ENCODE data around the gene SARDH. TPM values are rescaled to one million over a fixed set of nuclear protein-coding genes. Genes with fewer than 3 reads are reported as not detected.

The SARDH gene
- total RNA-seq, 1 donor from 2014 or later: 5.7 TPM

DNA sequence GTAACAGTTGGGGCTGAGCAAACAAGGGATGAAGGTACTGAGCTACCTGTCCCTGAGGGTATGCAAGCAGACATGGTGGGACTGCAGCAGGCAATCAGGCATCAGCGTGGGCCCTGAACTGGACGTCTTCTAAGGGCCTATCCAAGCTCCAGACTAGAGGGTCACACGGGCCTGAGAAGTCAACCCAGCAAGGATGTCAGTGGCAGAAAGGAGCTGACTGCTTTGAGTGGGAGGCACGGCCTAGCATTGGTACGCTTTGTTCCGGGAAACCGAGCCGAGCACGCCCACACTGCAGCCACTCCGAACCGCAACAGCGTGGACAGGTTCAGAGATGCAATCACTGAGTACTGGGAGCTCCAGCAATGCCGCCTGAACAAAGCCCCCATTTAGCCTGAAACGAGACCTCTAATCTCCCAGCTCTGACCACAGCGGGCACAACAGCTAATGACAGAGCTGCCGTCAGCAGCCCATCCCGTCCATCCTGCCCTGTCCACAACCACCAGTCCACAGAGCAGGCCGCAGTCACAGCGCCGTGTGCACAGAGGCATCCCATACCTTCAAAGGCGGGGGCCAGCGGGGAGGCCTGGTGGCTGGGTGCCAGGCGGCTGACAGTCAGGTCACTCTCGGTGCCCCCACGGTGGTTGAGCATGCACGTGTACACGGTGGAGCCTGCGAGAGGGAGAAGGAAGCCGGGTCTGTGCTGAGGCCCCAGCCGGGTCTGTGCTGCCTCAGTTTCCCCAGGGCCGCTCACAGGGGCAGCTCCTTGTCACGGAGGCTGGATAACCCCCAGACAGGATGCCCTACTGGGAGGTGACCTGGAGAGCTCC, 44.2 kb downstream of the SARDH start:
- Histone ChIP-seq H3K4me3 (ENCODE audit: low read length in 3 of 3) (no peak overlapping the region), H3K36me3 (ENCODE audit: control insufficient read depth in 3 of 3, insufficient read depth in 3 of 3, low read length in 3 of 3) (no peaks in the 10 kb centered on the region), H3K9ac (ENCODE audit: low read depth in 1 of 3, low read length in 3 of 3) (no peak overlapping the region), H3K4me1 (ENCODE audit: control insufficient read depth in 3 of 3, insufficient read depth in 3 of 3, low read length in 3 of 3) (no peaks in the 10 kb centered on the region), H3K27me3 (ENCODE audit: control insufficient read depth in 3 of 3, insufficient read depth in 3 of 3, low read length in 3 of 3) (peaks cover 0 to 22% (median 2%) of the 10 kb centered on the region in 3 donors), H3K9me3 (ENCODE audit: control insufficient read depth in 3 of 3, low read length in 3 of 3) (no peaks in the 10 kb centered on the region), H3K27ac (ENCODE audit: low read depth, low read length) (no peak overlapping the region)

- H3K9ac ChIP-seq (ENCODE audit: low read depth in 1 of 3, low read length in 3 of 3): no peak overlapping the region
- H3K4me3 ChIP-seq (ENCODE audit: low read length in 3 of 3): no peak overlapping the region
- peaks cover 0 to 22% (median 2%) of the 10 kb centered on the region in 3 donors for H3K27me3 ChIP-seq (ENCODE audit: control insufficient read depth in 3 of 3, insufficient read depth in 3 of 3, low read length in 3 of 3)
- no peaks in the 10 kb centered on the region for H3K9me3 ChIP-seq (ENCODE audit: control insufficient read depth in 3 of 3, low read length in 3 of 3)
- no peak overlapping the region for H3K27ac ChIP-seq (ENCODE audit: low read depth, low read length)
- no peaks in the 10 kb centered on the region for H3K4me1 ChIP-seq (ENCODE audit: control insufficient read depth in 3 of 3, insufficient read depth in 3 of 3, low read length in 3 of 3)
- no peaks in the 10 kb centered on the region for H3K36me3 ChIP-seq (ENCODE audit: control insufficient read depth in 3 of 3, insufficient read depth in 3 of 3, low read length in 3 of 3)
These were observed 45.0 kb downstream of the SARDH start for GRCh38 chr9:133693116-133693515.

- H3K27me3 ChIP-seq (ENCODE audit: control insufficient read depth in 3 of 3, insufficient read depth in 3 of 3, low read length in 3 of 3): peaks cover 0 to 22% (median 2%) of the 10 kb centered on the region in 3 donors
- H3K4me1 ChIP-seq (ENCODE audit: control insufficient read depth in 3 of 3, insufficient read depth in 3 of 3, low read length in 3 of 3): no peaks in the 10 kb centered on the region
- H3K36me3 ChIP-seq (ENCODE audit: control insufficient read depth in 3 of 3, insufficient read depth in 3 of 3, low read length in 3 of 3): no peaks in the 10 kb centered on the region
- H3K27ac ChIP-seq (ENCODE audit: low read depth, low read length): no peak overlapping the region
- no peaks in the 10 kb centered on the region for H3K9me3 ChIP-seq (ENCODE audit: control insufficient read depth in 3 of 3, low read length in 3 of 3)
- H3K4me3 ChIP-seq (ENCODE audit: low read length in 3 of 3): no peak overlapping the region
- H3K9ac ChIP-seq (ENCODE audit: low read depth in 1 of 3, low read length in 3 of 3): no peak overlapping the region
These were observed 45.7 kb downstream of the SARDH start for GRCh38 chr9:133692364-133692985.

GRCh38 chr9:133691626-133692363, 46.4 kb downstream of the SARDH start:
- H3K9me3 ChIP-seq (ENCODE audit: control insufficient read depth in 3 of 3, low read length in 3 of 3): no peaks in the 10 kb centered on the region
- no peak overlapping the region for H3K4me3 ChIP-seq (ENCODE audit: low read length in 3 of 3)
- no peak overlapping the region for H3K9ac ChIP-seq (ENCODE audit: low read depth in 1 of 3, low read length in 3 of 3)
- H3K27me3 ChIP-seq (ENCODE audit: control insufficient read depth in 3 of 3, insufficient read depth in 3 of 3, low read length in 3 of 3): peaks cover 0 to 22% (median 2%) of the 10 kb centered on the region in 3 donors
- no peaks in the 10 kb centered on the region for H3K36me3 ChIP-seq (ENCODE audit: control insufficient read depth in 3 of 3, insufficient read depth in 3 of 3, low read length in 3 of 3)
- H3K4me1 ChIP-seq (ENCODE audit: control insufficient read depth in 3 of 3, insufficient read depth in 3 of 3, low read length in 3 of 3): peaks cover 0 to 1% (median 0%) of the 10 kb centered on the region in 3 donors
- H3K27ac ChIP-seq (ENCODE audit: low read depth, low read length): no peak overlapping the region

DNA sequence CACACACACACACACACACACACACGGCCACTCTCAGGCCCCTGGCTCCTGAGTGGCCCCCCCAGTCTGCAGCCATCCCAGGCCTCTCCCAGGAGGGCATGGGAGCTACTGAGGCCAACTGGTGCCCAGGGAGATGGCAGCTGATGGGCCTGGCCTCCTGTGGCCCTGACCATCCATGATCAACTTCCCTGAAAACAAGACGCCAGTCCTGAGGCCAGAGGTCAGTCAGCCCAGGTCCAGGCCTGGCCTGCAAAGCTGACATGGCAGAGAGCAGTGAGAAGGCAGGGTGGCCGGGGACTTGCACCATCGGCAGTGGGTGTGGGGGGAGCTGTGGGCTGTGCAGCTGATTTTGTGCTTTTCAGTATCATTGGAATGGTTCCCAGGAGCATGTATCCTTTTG, 47.0 kb downstream of the SARDH start:
- no peaks in the 10 kb centered on the region for H3K9me3 ChIP-seq (ENCODE audit: control insufficient read depth in 3 of 3, low read length in 3 of 3)
- no peak overlapping the region for H3K27ac ChIP-seq (ENCODE audit: low read depth, low read length)
- no peaks in the 10 kb centered on the region for H3K36me3 ChIP-seq (ENCODE audit: control insufficient read depth in 3 of 3, insufficient read depth in 3 of 3, low read length in 3 of 3)
- H3K4me1 ChIP-seq (ENCODE audit: control insufficient read depth in 3 of 3, insufficient read depth in 3 of 3, low read length in 3 of 3): peaks cover 0 to 4% (median 4%) of the 10 kb centered on the region in 3 donors
- H3K27me3 ChIP-seq (ENCODE audit: control insufficient read depth in 3 of 3, insufficient read depth in 3 of 3, low read length in 3 of 3): peaks cover 0 to 21% (median under 1%) of the 10 kb centered on the region in 3 donors
- no peak overlapping the region for H3K9ac ChIP-seq (ENCODE audit: low read depth in 1 of 3, low read length in 3 of 3)
- no peak overlapping the region for H3K4me3 ChIP-seq (ENCODE audit: low read length in 3 of 3)

DNA sequence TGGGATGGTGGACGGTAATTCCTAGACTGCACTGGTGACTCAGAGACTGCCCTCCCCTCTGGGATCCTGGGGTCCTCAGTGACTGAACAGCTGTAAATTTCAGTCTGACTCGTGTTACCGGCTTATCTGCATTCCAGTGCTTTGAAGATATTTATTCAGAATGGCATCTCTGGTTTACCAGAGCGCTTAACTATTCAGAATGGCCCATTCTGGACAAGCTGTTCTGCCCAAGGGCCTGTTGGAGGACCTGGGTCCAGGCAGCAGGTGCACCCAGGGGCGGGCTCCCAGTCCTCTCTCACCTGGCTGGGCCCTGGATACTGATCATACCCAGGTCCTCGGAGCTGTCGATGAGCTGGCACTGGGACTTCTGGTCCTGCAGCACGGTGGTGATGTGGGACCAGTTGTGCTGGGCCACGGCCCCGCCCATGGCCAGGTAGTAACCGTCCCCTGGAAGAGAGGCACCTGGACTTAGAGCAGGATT, 48.0 kb downstream of the SARDH start:
- Histone ChIP-seq H3K9me3 (ENCODE audit: control insufficient read depth in 3 of 3, low read length in 3 of 3) (no peaks in the 10 kb centered on the region), H3K27ac (ENCODE audit: low read depth, low read length) (no peak overlapping the region), H3K27me3 (ENCODE audit: control insufficient read depth in 3 of 3, insufficient read depth in 3 of 3, low read length in 3 of 3) (peaks cover 0 to 18% (median 0%) of the 10 kb centered on the region in 3 donors), H3K4me3 (ENCODE audit: low read length in 3 of 3) (no peak overlapping the region), H3K4me1 (ENCODE audit: control insufficient read depth in 3 of 3, insufficient read depth in 3 of 3, low read length in 3 of 3) (peaks cover 0 to 4% (median 4%) of the 10 kb centered on the region in 3 donors), H3K9ac (ENCODE audit: low read depth in 1 of 3, low read length in 3 of 3) (no peak overlapping the region), H3K36me3 (ENCODE audit: control insufficient read depth in 3 of 3, insufficient read depth in 3 of 3, low read length in 3 of 3) (no peaks in the 10 kb centered on the region)

- Histone ChIP-seq H3K27me3 (ENCODE audit: control insufficient read depth in 3 of 3, insufficient read depth in 3 of 3, low read length in 3 of 3) (peaks cover 0 to 14% (median 0%) of the 10 kb centered on the region in 3 donors), H3K9me3 (ENCODE audit: control insufficient read depth in 3 of 3, low read length in 3 of 3) (no peaks in the 10 kb centered on the region), H3K36me3 (ENCODE audit: control insufficient read depth in 3 of 3, insufficient read depth in 3 of 3, low read length in 3 of 3) (no peaks in the 10 kb centered on the region), H3K4me3 (ENCODE audit: low read length in 3 of 3) (no peak overlapping the region), H3K9ac (ENCODE audit: low read depth in 1 of 3, low read length in 3 of 3) (no peak overlapping the region), H3K4me1 (ENCODE audit: control insufficient read depth in 3 of 3, insufficient read depth in 3 of 3, low read length in 3 of 3) (peaks cover 0 to 4% (median 4%) of the 10 kb centered on the region in 3 donors), H3K27ac (ENCODE audit: low read depth, low read length) (no peak overlapping the region)
These were observed 48.9 kb downstream of the SARDH start for GRCh38 chr9:133689151-133689763.

- Histone ChIP-seq H3K9me3 (ENCODE audit: control insufficient read depth in 3 of 3, low read length in 3 of 3) (no peaks in the 10 kb centered on the region), H3K9ac (ENCODE audit: low read depth in 1 of 3, low read length in 3 of 3) (no peak overlapping the region), H3K27me3 (ENCODE audit: control insufficient read depth in 3 of 3, insufficient read depth in 3 of 3, low read length in 3 of 3) (peaks cover 0 to 4% (median 0%) of the 10 kb centered on the region in 3 donors), H3K27ac (ENCODE audit: low read depth, low read length) (no peak overlapping the region), H3K4me1 (ENCODE audit: control insufficient read depth in 3 of 3, insufficient read depth in 3 of 3, low read length in 3 of 3) (peaks cover 8 to 15% (median 11%) of the 10 kb centered on the region in 3 donors), H3K4me3 (ENCODE audit: low read length in 3 of 3) (no peak overlapping the region), H3K36me3 (ENCODE audit: control insufficient read depth in 3 of 3, insufficient read depth in 3 of 3, low read length in 3 of 3) (no peaks in the 10 kb centered on the region)
These were observed 50.0 kb downstream of the SARDH start for GRCh38 chr9:133687856-133688761.
